Lung microvascular endothelial cell (primary cell): ENCODE measurements around the gene AOC3. TPM values are rescaled to one million over a fixed set of nuclear protein-coding genes. Genes with fewer than 3 reads are reported as not detected.
A peak's percentile ranks its signal among the peaks of the same experiment; 100 is the strongest.
"Not testable (repeated sequence)": the region's sequence is repeated elsewhere in the genome, so short reads cannot be mapped to it uniquely, and the experiment has no call there.

Source experiments
- DNase-seq, 2 donors: peaks; one replicate each; pipeline versions ENCODE4 v3.0.0 to v3.0.0-alpha.2; 2010; ENCODE audit warnings: low read depth in 2 of 2
- total RNA-seq: library from RNA; depleted of rRNA; stranded (reverse); fragments of >200 nt; gene quantifications from 2 replicates; pipeline ENCODE4 v1.2.1, GENCODE V29; 2014

The AOC3 gene
- total RNA-seq, 1 donor from 2014 or later: 0.20 TPM

DNA sequence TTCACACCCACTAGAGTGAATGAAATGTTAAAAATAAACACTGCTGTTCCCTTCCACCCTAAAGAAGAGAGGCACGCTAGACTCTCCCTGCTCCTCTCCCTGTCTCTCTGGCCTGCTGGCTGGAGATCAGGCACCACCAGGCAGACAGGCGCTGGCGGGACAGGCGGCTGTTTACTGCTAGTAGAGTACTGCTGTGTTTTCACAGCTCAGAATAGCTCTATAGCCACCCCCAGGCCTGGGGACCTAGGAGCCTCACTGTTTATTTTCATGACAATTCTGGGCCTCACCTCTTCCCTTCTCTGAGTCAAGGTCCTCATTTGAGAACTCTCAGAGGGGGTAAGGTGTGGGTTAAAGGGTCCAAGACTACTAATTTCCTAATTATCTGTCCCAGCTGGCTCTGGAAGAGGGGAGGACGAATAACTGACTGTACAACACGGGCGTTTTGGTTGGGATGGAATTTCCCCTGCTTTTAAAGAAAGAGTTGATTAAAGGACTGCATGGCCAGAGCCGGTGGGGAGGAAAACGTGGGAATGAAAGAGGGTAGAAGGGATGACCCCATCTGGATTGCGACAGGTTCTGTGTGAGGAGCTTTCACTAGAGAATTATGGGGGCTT lies 40.6 kb downstream of the AOC3 start:
- DNase-seq: peak; percentile 40 to 71

- DNase-seq: peak; percentile 44 to 45
These were observed 42.4 kb downstream of the AOC3 start for GRCh38 chr17:42893359-42893758.

DNA sequence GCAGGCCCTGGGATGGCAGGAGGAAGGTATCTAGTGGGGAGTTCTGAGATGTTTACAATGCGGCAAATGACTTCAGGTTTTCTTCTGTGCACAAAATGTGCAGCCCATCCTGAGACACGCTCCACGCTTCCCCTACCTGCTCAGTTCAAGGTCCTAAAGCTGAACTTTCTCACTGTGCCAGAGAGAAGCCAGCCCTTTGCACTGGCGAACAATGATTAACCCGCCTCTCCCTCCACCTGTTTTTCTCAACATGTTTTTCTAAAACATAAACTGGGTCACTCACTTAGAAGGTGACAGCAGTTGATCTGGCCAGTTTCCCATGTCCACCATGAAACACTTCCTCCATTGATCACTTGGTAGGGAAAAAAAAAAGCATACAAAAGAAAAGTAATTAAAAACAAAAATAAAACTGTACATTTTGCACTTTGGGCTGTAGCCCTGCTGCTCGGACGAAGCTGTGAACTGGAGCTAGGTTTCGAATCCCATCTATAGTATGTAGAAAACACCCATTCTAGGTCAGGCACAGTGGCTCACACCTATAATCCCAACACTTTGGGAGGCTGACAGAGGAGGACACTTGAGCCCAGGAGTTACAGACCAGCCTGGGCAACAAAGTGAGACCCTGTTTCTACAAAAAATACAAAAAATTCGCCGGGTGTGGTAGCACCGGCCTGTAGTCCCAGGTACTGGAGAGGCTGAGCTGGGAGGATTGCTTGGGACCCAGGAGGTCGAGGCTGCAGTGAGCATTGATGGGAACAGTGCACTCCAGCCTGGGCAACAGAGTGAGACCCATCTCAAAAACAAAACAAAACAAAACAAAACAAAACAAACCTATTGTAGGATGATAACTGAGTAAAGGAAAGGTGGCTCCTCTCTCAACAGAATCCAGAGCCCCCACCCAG lies 43.5 kb downstream of the AOC3 start:
- DNase-seq: peak in 1 of 2 donors; percentile 27

DNA sequence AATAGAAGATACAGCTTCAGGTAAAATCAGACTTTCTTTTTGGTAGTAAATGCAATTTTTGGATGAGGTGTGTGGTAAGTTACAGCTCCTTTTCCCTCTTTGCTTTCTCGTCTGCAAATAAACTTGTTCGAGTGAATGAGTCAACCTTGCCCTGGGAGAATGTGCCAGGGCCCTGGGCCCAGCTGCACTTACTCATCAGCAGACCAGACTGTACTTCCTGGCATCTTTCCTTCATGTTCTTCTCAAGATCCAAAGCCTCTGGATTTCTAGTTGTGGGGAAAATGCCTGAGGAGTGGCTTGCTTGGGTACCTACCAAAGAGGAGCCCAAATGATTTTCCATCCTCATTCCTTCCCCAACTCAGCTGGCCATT lies 44.2 kb downstream of the AOC3 start:
- DNase-seq: peak; percentile 23 to 93

DNA sequence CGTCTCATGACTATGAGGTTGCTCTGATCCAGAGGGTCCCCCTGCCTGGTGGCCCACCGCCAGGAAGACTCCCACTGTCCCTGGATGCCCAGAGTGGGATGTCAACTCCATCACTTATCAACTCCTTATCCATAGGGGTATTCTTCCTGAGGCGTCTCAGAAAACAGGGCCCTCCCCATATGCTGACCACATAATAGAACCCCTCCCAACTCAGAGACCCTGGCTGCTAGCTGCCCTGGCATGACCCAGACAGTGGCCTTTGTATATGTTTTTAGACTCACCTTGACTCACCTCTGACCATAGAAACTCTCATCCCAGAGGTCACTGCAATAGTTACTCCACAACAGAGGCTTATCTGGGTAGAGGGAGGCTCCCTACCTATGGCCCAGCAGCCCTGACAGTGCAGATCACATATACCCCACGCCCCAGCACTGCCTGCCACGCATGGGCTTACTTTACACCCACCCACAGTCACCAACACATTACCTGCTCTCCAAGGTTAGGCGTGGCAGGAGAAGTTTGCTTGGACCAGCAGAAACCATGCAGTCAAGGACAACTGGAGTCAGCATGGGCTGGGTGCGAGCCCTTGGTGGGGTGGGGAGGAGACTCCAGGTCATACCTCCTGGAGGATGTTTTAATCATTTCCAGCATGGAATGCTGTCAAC lies 47.3 kb downstream of the AOC3 start:
- no peak for DNase-seq

- not testable (repeated sequence) for DNase-seq
These were observed 49.0 kb downstream of the AOC3 start for GRCh38 chr17:42899981-42900380.

- DNase-seq: no peak
These were observed 49.7 kb downstream of the AOC3 start, which contains the start of gene G6PC1 for GRCh38 chr17:42900460-42901331. Gene G6PC1 (plus strand): TSS chr17:42900799. CDS start chr17:42900877, 78 bp downstream.

DNA sequence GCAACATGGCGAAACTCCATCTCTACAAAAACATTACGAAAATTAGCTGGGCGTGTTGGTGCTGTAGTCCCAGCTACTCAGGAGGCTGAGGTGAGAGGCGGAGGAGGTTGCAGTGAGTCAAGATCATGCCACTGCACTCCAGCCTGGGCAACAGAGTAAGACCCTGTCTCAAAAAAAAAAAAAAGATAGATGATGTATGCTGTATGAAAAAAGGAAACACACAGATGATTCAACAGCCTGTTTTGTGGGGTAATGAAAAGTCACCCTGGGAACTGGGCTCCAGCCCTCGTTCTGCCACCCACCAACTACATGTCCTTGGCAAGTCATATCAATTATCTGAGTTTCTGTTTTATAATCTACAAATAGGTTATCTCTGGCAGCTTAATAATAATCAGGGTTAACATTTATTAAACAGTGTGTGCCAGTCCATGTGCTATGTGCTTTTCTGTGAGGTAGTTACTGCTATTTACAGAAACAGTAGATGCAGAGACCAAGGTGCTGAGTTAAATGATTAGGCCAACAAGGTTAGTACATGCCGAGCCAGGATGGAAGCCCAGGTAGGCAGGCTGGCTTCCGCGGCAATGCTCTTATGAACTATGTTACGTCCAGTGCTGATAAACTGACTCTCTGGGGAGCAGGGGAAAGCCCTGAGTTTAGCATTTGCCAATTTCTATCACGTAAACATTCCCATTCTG lies 50.7 kb downstream of the AOC3 start:
- DNase-seq: peak in 1 of 2 donors; percentile 25

GRCh38 chr17:42904110-42904469 lies 53.1 kb downstream of the AOC3 start:
- DNase-seq: no peak

- DNase-seq: no peak
These were observed 55.9 kb downstream of the AOC3 start for GRCh38 chr17:42906772-42907446.

Other genes starting within 250 kb of the AOC3 start
- 52.5 and 65.3 TPM in 2 replicates for gene RETREG3, start 241.8 kb upstream of the AOC3 start, total RNA-seq
- gene TUBG1, start 241.5 kb upstream of the AOC3 start, total RNA-seq: 15.3 and 16.3 TPM in 2 replicates
- gene TUBG2, start 191.9 kb upstream of the AOC3 start, total RNA-seq: 3.5 and 4.8 TPM in 2 replicates
- 10.2 and 11.9 TPM in 2 replicates for gene PLEKHH3, start 174.2 kb upstream of the AOC3 start, total RNA-seq
- gene CCR10, start 169.4 kb upstream of the AOC3 start, total RNA-seq: 2.0 and 3.5 TPM in 2 replicates
- 6.7 and 15.3 TPM in 2 replicates for gene CNTNAP1, start 168.7 kb upstream of the AOC3 start, total RNA-seq
- gene EZH1, start 106.2 kb upstream of the AOC3 start, total RNA-seq: 6.3 and 13.5 TPM in 2 replicates
- gene RAMP2, start 90.0 kb upstream of the AOC3 start, total RNA-seq: 12.9 and 36.3 TPM in 2 replicates
- gene VPS25, start 77.8 kb upstream of the AOC3 start, total RNA-seq: 35.7 and 42.1 TPM in 2 replicates
- 0.99 and 1.5 TPM in 2 replicates for gene WNK4, start 70.6 kb upstream of the AOC3 start, total RNA-seq
- gene COA3, start 52.5 kb upstream of the AOC3 start, total RNA-seq: 54.0 and 83.3 TPM in 2 replicates
- gene CNTD1, start 52.3 kb upstream of the AOC3 start, total RNA-seq: under 0.01 TPM in 1 of 2 replicates, not detected in the other
- gene BECN1, start 26.9 kb upstream of the AOC3 start, total RNA-seq: 115 and 146 TPM in 2 replicates
- 49.5 and 56.5 TPM in 2 replicates for gene PSME3, start 17.8 kb upstream of the AOC3 start, total RNA-seq
- 0.22 and 0.40 TPM in 2 replicates for gene AOC2, start 6.6 kb upstream of the AOC3 start, total RNA-seq
- gene G6PC1, start 49.6 kb downstream of the AOC3 start, total RNA-seq: not detected in 2 replicates
- 12.0 and 17.5 TPM in 2 replicates for gene AARSD1, start 113.3 kb downstream of the AOC3 start, total RNA-seq
- gene PTGES3L, start 128.9 kb downstream of the AOC3 start, total RNA-seq: under 0.01 and 0.20 TPM in 2 replicates
- gene RUNDC1, start 129.4 kb downstream of the AOC3 start, total RNA-seq: 6.5 and 11.1 TPM in 2 replicates
- 852 and 854 TPM in 2 replicates for gene RPL27, start 147.2 kb downstream of the AOC3 start, total RNA-seq
- 7.5 and 8.3 TPM in 2 replicates for gene IFI35, start 155.6 kb downstream of the AOC3 start, total RNA-seq
- 155 and 161 TPM in 2 replicates for gene VAT1, start 171.2 kb downstream of the AOC3 start, total RNA-seq
- gene RND2, start 174.0 kb downstream of the AOC3 start, total RNA-seq: 0.20 and 0.22 TPM in 2 replicates